H1 (cell line): Measurements from ENCODE around the gene TXNRD2. TPM values are rescaled to one million over a fixed set of nuclear protein-coding genes. Genes with fewer than 3 reads are reported as not detected.

ENCODE experiments used
- CTCF ChIA-PET: fragments of 300-600 bp; sonication (Branson Sonifier 250); formaldehyde crosslinking; loops from one replicate; lab custom pipeline; 2021; ENCODE audit not compliant: partially characterized antibody; lab: Charles Lee
- POLR2A ChIA-PET: fragments of 300-600 bp; sonication (Branson Sonifier 250); formaldehyde crosslinking; loops from one replicate; lab custom pipeline; 2021; ENCODE audit warnings: inconsistent platforms; ENCODE audit not compliant: partially characterized antibody; lab: Charles Lee
- DNase-seq, 2 experiments: peaks; one replicate each; pipeline versions ENCODE4 v3.0.0 to v3.0.0-alpha.2; 2010 to 2022; ENCODE audit warnings: low spot score in 2 of 2, low read depth in 1 of 2, mixed read lengths in 1 of 2
- FAIRE-seq: peaks from 2 replicates; lab custom pipeline; 2011; peaks lifted over from hg19 to GRCh38; lab: Jason Lieb, UNC
- H2AFZ ChIP-seq: 2 replicates; pipeline ENCODE4 v1.8.1; 2012; ENCODE audit warnings: low read length, inconsistent platforms
- H2AK5ac ChIP-seq: 2 replicates; pipeline ENCODE4 v1.6.1; 2013; ENCODE audit warnings: low read depth, low read length
- H2BK120ac ChIP-seq: replicated peaks from 2 replicates; pipeline ENCODE3; 2013; ENCODE audit warnings: low read depth, low read length, inconsistent platforms
- H2BK12ac ChIP-seq: 2 replicates; pipeline ENCODE4 v1.6.1; 2013; ENCODE audit warnings: low read depth, low read length
- H2BK15ac ChIP-seq: 2 replicates; pipeline ENCODE4 v1.6.1; 2013; ENCODE audit warnings: low read length
- H2BK20ac ChIP-seq: 2 replicates; pipeline ENCODE4 v1.6.1; 2013; ENCODE audit warnings: low read length
- H2BK5ac ChIP-seq: 2 replicates; pipeline ENCODE4 v1.6.1; 2013; ENCODE audit warnings: low read depth, low read length
- H3K14ac ChIP-seq: 2 replicates; pipeline ENCODE4 v1.6.1; 2013; ENCODE audit warnings: inconsistent platforms; ENCODE audit not compliant: insufficient read length
- H3K18ac ChIP-seq: 2 replicates; pipeline ENCODE4 v1.6.1; 2013; ENCODE audit warnings: low read length; ENCODE audit errors: extremely low read depth
- H3K23ac ChIP-seq: 2 replicates; pipeline ENCODE4 v1.6.1; 2013; ENCODE audit warnings: inconsistent platforms; ENCODE audit not compliant: insufficient read length
- H3K23me2 ChIP-seq: 2 replicates; pipeline ENCODE4 v1.6.1; 2013; ENCODE audit warnings: low read depth, low read length
- H3K27ac ChIP-seq: 2 replicates; pipeline ENCODE4 v1.6.1; 2011; ENCODE audit warnings: low read depth, low read length, inconsistent platforms
- H3K27me3 ChIP-seq, 4 experiments: replicated peaks in 1 of 4; 1 replicate in 1 of 4; 2 replicates in 3 of 4; pipeline versions ENCODE4 v1.6.1 to v1.8.1; 2011 to 2013; ENCODE audit warnings: low read length in 3 of 4, mild to moderate bottlenecking in 3 of 4, inconsistent platforms in 2 of 4, mixed read lengths in 2 of 4, moderate library complexity in 1 of 4; ENCODE audit not compliant: control insufficient read depth in 3 of 4, insufficient read depth in 3 of 4; ENCODE audit errors: extremely low read depth in 1 of 4
- H3K36me3 ChIP-seq, 4 experiments: 2 replicates each; pipeline versions ENCODE4 v1.6.1 to v1.8.1; 2011 to 2013; ENCODE audit warnings: mild to moderate bottlenecking in 4 of 4, low read length in 3 of 4, moderate library complexity in 2 of 4, control low read depth in 1 of 4, inconsistent platforms in 1 of 4; ENCODE audit not compliant: insufficient read depth in 4 of 4, control insufficient read depth in 2 of 4
- H3K4ac ChIP-seq: replicated peaks from 2 replicates; pipeline ENCODE3; 2013; ENCODE audit warnings: low read length, low read depth, mixed read lengths, inconsistent platforms; ENCODE audit not compliant: insufficient read length
- H3K4me1 ChIP-seq, 4 experiments: replicated peaks in 1 of 4; 1 replicate in 1 of 4; 2 replicates in 3 of 4; pipeline versions ENCODE4 v1.6.1 to v1.8.1; 2011 to 2013; ENCODE audit warnings: low read length in 3 of 4, inconsistent platforms in 2 of 4, mixed read lengths in 1 of 4; ENCODE audit not compliant: insufficient read depth in 4 of 4, control insufficient read depth in 3 of 4
- H3K4me2 ChIP-seq, 2 experiments: 2 replicates each; pipeline versions ENCODE4 v1.6.1 to v1.8.1; 2011 to 2013; ENCODE audit warnings: low read depth in 2 of 2, low read length in 2 of 2, control low read depth in 1 of 2, inconsistent platforms in 1 of 2, mild to moderate bottlenecking in 1 of 2; ENCODE audit not compliant: insufficient read depth in 1 of 2
- H3K4me3 ChIP-seq, 4 experiments: fragments of 200-600, 300-600 bp in 1 of 4; sonication (generic), shearing (Covaris generic), sonication (Bioruptor Twin) in 1 of 4; 2 replicates each; pipeline versions ENCODE4 v1.5.1 to v1.8.1; 2011 to 2016; ENCODE audit warnings: low read length in 4 of 4, low read depth in 3 of 4, control low read depth in 2 of 4, inconsistent platforms in 2 of 4, mild to moderate bottlenecking in 2 of 4, mixed read lengths in 1 of 4, moderate library complexity in 1 of 4; ENCODE audit not compliant: insufficient read depth in 2 of 4; ENCODE audit errors: extremely low read depth in 1 of 4
- H3K56ac ChIP-seq: replicated peaks from 2 replicates; pipeline ENCODE3; 2013; ENCODE audit warnings: low read depth, mild to moderate bottlenecking, mixed read lengths, low read length, inconsistent platforms; ENCODE audit not compliant: insufficient read length
- H3K79me1 ChIP-seq: 2 replicates; pipeline ENCODE4 v1.6.1; 2013; ENCODE audit warnings: low read depth, low read length, control low read depth
- H3K79me2 ChIP-seq, 2 experiments: 2 replicates each; pipeline versions ENCODE4 v1.6.1 to v1.8.1; 2012 to 2013; ENCODE audit warnings: low read length in 2 of 2, mild to moderate bottlenecking in 2 of 2, inconsistent platforms in 1 of 2; ENCODE audit not compliant: insufficient read depth in 2 of 2, control insufficient read depth in 1 of 2
- H3K9ac ChIP-seq, 4 experiments: replicated peaks in 1 of 4; 1 replicate in 1 of 4; 2 replicates in 3 of 4; pipeline versions ENCODE4 v1.6.1 to v1.8.1; 2011 to 2013; ENCODE audit warnings: low read depth in 3 of 4, low read length in 3 of 4, control low read depth in 2 of 4, mild to moderate bottlenecking in 2 of 4, moderate library complexity in 2 of 4, inconsistent platforms in 1 of 4; ENCODE audit errors: extremely low read depth in 1 of 4
- H3K9me3 ChIP-seq, 2 experiments: 2 replicates each; pipeline versions ENCODE4 v1.6.1 to v1.8.1; 2012 to 2013; ENCODE audit warnings: mild to moderate bottlenecking in 2 of 2, moderate library complexity in 2 of 2, control low read depth in 1 of 2, inconsistent platforms in 1 of 2, low read depth in 1 of 2, low read length in 1 of 2, mixed read lengths in 1 of 2; ENCODE audit not compliant: insufficient read depth in 2 of 2
- H4K20me1 ChIP-seq, 2 experiments: replicated peaks in 1 of 2; 2 replicates each; pipeline versions ENCODE3 to v1.8.1; 2011 to 2013; ENCODE audit warnings: inconsistent platforms in 2 of 2, low read length in 2 of 2, mild to moderate bottlenecking in 1 of 2; ENCODE audit not compliant: insufficient read depth in 2 of 2, control insufficient read depth in 1 of 2
- H4K5ac ChIP-seq: 2 replicates; pipeline ENCODE4 v1.6.1; 2013; ENCODE audit warnings: low read length, low read depth, mixed read lengths, inconsistent platforms; ENCODE audit not compliant: insufficient read length
- H4K8ac ChIP-seq: 2 replicates; pipeline ENCODE4 v1.8.0; 2013; ENCODE audit warnings: mild to moderate bottlenecking, moderate library complexity, low read length, inconsistent platforms; ENCODE audit not compliant: insufficient read depth; ENCODE audit errors: extremely low read depth
- H4K91ac ChIP-seq: replicated peaks from 2 replicates; pipeline ENCODE3; 2013; ENCODE audit warnings: low read length, mixed read lengths, inconsistent platforms; ENCODE audit not compliant: insufficient read length
- BCL11A ChIP-seq, 2 experiments: IDR thresholded peaks; one replicate each; pipeline ENCODE4 v1.6.1; 2011; ENCODE audit warnings: low read depth in 2 of 2, low read length in 2 of 2, mild to moderate bottlenecking in 2 of 2
- BRCA1 ChIP-seq: IDR thresholded peaks from 2 replicates; pipeline ENCODE4 v1.6.1; 2012; ENCODE audit warnings: low read depth, low read length, improper control_type of control experiment
- CBX8 ChIP-seq: fragments of 300-800, 300-1000 bp; sonication (generic); IDR thresholded peaks from 2 replicates; pipeline ENCODE4 v1.7.1; 2016; ENCODE audit warnings: low read depth, low read length, borderline replicate concordance
- WGBS, 2 experiments: shearing (Covaris generic) in 1 of 2; methylation state at CpG; one replicate each; pipeline versions ENCODE4 v1.1.6 to v1.1.7; 2013 to 2015; ENCODE audit warnings: low lambda C conversion rate in 2 of 2, mixed read lengths in 2 of 2, inconsistent platforms in 1 of 2, low coverage in 1 of 2, missing lambda C conversion rate in 1 of 2; ENCODE audit not compliant: insufficient replicate concordance in 2 of 2, insufficient coverage in 1 of 2, insufficient read length in 1 of 2; ENCODE audit errors: extremely low coverage in 1 of 2, missing lambda C conversion rate in 1 of 2; 5-methylcytosine and 5-hydroxymethylcytosine counted together
- polyA plus RNA-seq, 7 experiments: library from polyadenylated mRNA; depleted of rRNA in 3 of 7; stranded (reverse) in 5 of 7; unstranded in 2 of 7; fragments of >200 nt in 5 of 7; fragments of 200-250 nt in 2 of 7; gene quantifications; 1 replicate in 5 of 7; 2 replicates in 1 of 7; 4 replicates in 1 of 7; pipeline versions ENCODE4 v1.2.1 to v1.2.3, GENCODE V29; 2011 to 2013; ENCODE audit warnings: missing spikeins in 2 of 7, mixed read lengths in 2 of 7
- total RNA-seq: library from RNA; stranded (reverse); fragmentation: NEBNext Ultra II Directional; extraction: Animal tissue kit (Norgen Biotek cat#: 25700); gene quantifications from 2 replicates; pipeline ENCODE4 v1.2.1, GENCODE V29; 2021

The TXNRD2 gene
- total and polyA plus RNA-seq, 2 of the 8 experiments (the other 6 are each of a cell fraction or from before 2014, with no cell fraction given), result 14.8 to 21.9 TPM

GRCh38 chr22:19921544-19922081 is 20.0 kb downstream of the TXNRD2 start:
- H3K14ac ChIP-seq, result no peak overlapping the region
- CTCF ChIA-PET, result interaction anchor here (1.0 to 3.2 kb wide), 4 partner anchors 9 to 191 kb away, joined by 3 to 8 read pairs (median 4); no protein-coding TSS in a partner anchor
- H3K23me2 ChIP-seq, result no peaks in the 10 kb centered on the region
- no peak overlapping the region for H4K8ac ChIP-seq
- H3K36me3 ChIP-seq, result no peaks in the 10 kb centered on the region
- TF ChIP-seq BRCA1 (no peak), CBX8 (no peak), BCL11A (IDR thresholded peaks at IDR 0.05; ENCODE audit: low read depth in 2 of 2, low read length in 2 of 2) (no peak)
- TF ChIP-seq, all 59 proteins: peak for 0
- Histone ChIP-seq H2BK20ac (no peak overlapping the region), H3K79me1 (no peaks in the 10 kb centered on the region; the same call in 1 of the 2 replicates), H2BK120ac (no peak overlapping the region), H3K27me3 (no peaks in the 10 kb centered on the region; a peak in 1 of 7 replicates), H2BK15ac (no peak overlapping the region), H4K5ac (no peak overlapping the region), H3K9me3 (no peaks in the 10 kb centered on the region), H3K4me1 (no peaks in the 10 kb centered on the region), H3K23ac (no peak overlapping the region), H3K27ac (no peak overlapping the region), H3K56ac (no peak overlapping the region), H3K9ac (no peak overlapping the region), H2BK12ac (no peak overlapping the region), H3K79me2 (no peaks in the 10 kb centered on the region), H2AFZ (no peak overlapping the region), H3K4ac (no peak overlapping the region), H4K20me1 (no peaks in the 10 kb centered on the region), H3K4me2 (no peak overlapping the region), H2AK5ac (no peak overlapping the region), H3K18ac (no peak overlapping the region), H2BK5ac (no peak overlapping the region), H4K91ac (no peak overlapping the region), H3K4me3 (no peak overlapping the region)
- FAIRE-seq (no peak), DNase-seq (no peak)
- POLR2A ChIA-PET, result no interaction called here
- WGBS, 2 experiments, result 81% methylated on average over 3 of the region's 3 CpGs; no CpG with 5 or more reads in 1 of the 2 experiments
